ENCODE data around the gene DNASE2B. TPM values are rescaled to one million over a fixed set of nuclear protein-coding genes. Genes with fewer than 3 reads are reported as not detected.

The DNASE2B gene, protein sequence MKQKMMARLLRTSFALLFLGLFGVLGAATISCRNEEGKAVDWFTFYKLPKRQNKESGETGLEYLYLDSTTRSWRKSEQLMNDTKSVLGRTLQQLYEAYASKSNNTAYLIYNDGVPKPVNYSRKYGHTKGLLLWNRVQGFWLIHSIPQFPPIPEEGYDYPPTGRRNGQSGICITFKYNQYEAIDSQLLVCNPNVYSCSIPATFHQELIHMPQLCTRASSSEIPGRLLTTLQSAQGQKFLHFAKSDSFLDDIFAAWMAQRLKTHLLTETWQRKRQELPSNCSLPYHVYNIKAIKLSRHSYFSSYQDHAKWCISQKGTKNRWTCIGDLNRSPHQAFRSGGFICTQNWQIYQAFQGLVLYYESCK
- polyA plus RNA-seq (2013, experiment 1 of 2) = not detected
- not detected for polyA plus RNA-seq (2013, experiment 2 of 2)

DNA sequence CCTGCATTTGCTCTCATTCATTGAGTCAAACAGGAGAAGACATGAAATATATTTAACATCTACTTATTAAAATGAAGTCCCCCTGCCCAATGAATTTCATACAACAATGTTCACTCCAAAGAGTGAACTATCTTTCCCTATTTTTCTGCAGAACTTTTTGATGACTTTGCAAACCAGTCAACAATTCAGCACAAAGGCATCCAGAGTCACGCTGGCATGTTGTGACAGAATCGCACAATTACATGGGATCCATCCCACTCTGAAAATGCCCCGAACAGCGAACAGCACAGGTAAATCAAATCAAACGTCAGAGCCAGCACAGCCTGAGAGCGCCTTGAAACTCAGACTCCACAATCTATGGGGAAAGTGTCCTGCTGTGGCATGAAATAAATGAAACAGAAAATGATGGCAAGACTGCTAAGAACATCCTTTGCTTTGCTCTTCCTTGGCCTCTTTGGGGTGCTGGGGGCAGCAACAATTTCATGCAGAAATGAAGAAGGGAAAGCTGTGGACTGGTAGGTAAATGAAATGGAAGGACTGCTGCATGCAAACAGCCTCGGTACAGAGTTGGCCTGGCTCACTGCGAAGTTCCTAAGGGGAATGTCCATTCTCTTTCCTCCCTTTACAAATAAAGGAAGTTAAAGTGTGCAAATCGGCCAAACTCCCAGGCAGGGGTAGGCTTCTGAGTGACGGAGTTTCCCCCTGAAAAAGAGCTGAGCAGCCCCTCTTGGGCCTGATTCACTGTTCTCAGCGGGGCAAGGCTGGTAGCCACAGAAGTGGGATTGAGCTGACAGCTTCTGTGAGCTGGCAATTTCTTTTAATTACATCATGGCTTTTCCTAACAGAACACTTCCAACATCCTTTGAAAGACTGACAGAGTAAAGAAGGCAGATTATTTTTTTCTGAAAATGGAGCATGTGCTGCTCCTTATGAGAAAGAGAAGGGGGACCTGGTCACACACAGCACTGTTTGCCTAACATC lies at the start of gene DNASE2B:
Gene DNASE2B (plus strand): TSS at position 310 of the 981 bp plus-strand sequence. CDS start 81 bp downstream, at position 391.
- WGBS = 90% methylated on average over 11 of the region's 11 CpGs

DNA sequence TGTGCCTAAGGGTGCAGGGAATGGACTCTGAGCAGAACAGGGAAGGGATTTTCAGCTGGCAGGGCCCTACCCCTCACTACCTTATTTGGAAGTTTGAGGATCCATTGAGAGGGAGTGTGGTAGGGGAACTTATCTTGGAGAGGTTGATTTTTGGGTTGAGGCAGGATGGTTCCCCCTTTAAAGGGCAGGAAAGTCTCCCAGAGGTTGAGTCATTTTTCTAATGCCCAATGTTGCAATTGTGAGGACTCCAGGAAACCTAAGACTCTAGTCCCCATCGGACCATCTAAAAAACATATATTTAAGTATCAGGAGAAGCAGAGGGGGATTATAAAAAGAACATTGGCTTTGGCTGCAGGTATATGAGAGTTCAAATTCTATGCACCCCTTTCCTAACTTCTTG lies 49.5 kb upstream of the DNASE2B start:
- WGBS = no CpG with 5 or more reads among the region's 1 CpG
- H3K27ac ChIP-seq (ENCODE audit: low read depth, low read length) = no peak overlapping the region
- H3K4me1 ChIP-seq (ENCODE audit: insufficient read depth, low read length) = no peaks in the 10 kb centered on the region

More for the DNA sequence above, at the start of gene DNASE2B:
- no peaks in the 10 kb centered on the region; the same call in 1 of the 2 replicates for H3K4me1 ChIP-seq (ENCODE audit: insufficient read depth, low read length)
- H3K9ac ChIP-seq (ENCODE audit: low read depth, low read length) = no peak within 1 kb of the TSS
- no peak within 1 kb of the TSS for H3K27ac ChIP-seq (ENCODE audit: low read depth, low read length)
- H3K36me3 ChIP-seq (ENCODE audit: insufficient read depth, low read length) = no peaks in the 10 kb centered on the region
- H3K27me3 ChIP-seq (ENCODE audit: insufficient read depth, low read length) = no peaks in the 10 kb centered on the region
- H3K9me3 ChIP-seq (ENCODE audit: insufficient read depth, low read depth, low read length) = no peaks in the 10 kb centered on the region
- H3K4me3 ChIP-seq (ENCODE audit: low read length) = no peak within 1 kb of the TSS

DNA sequence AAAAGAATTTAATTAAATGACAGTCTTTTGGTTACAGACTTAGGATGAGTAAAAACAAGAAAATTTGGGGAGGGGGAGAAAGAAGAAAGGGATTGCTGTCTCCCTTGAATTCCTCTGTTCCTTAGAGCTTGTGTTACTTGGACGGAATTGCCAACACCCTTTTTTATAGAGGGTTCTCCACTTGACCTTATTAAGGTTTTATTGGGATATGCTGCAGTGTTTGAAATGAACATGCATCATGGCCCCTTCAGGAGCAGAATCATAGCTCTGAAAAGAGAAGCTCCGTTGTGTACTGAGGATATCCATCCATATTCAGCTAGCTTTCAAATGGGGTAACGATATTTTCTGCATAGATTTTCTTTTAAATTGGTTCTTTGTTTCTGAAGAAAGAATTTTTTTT lies 48.2 kb upstream of the DNASE2B start:
- no peaks in the 10 kb centered on the region for H3K27me3 ChIP-seq (ENCODE audit: insufficient read depth, low read length)
- H3K36me3 ChIP-seq (ENCODE audit: insufficient read depth, low read length) = no peaks in the 10 kb centered on the region
- H3K9ac ChIP-seq (ENCODE audit: low read depth, low read length) = no peak overlapping the region
- no peak overlapping the region for H3K4me3 ChIP-seq (ENCODE audit: low read length)
- H3K9me3 ChIP-seq (ENCODE audit: insufficient read depth, low read depth, low read length) = no peaks in the 10 kb centered on the region
- 94% methylated on average over 2 of the region's 3 CpGs for WGBS
- no peaks in the 10 kb centered on the region for H3K4me1 ChIP-seq (ENCODE audit: insufficient read depth, low read length)
- no peak overlapping the region for H3K27ac ChIP-seq (ENCODE audit: low read depth, low read length)

More for the DNA sequence above, 49.5 kb upstream of the DNASE2B start:
- Histone ChIP-seq H3K27me3 (ENCODE audit: insufficient read depth, low read length) (no peaks in the 10 kb centered on the region), H3K9me3 (ENCODE audit: insufficient read depth, low read depth, low read length) (no peaks in the 10 kb centered on the region), H3K9ac (ENCODE audit: low read depth, low read length) (no peak overlapping the region), H3K36me3 (ENCODE audit: insufficient read depth, low read length) (no peaks in the 10 kb centered on the region), H3K4me3 (ENCODE audit: low read length) (no peak overlapping the region)

DNA sequence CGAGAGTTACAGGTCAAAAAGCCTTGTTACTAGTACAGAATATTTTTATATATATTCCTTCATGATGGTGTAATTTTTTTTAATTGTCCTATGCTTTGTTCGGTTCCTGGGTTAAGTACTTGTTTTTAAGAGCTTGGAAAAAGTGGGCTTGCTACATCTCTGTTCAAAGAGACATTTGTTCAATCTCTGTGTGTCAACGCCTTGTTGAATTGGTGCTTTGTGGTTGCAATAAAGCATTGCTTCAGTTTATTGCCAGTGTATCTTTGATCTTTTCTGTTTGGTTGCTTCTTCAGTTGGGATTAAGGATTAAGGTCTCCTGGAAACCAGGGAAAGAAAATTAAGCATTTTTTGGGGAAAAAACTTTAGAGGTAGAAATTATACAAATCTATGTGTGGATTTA lies 47.7 kb upstream of the DNASE2B start:
- WGBS = 98% methylated on average over 2 of the region's 3 CpGs
- Histone ChIP-seq H3K9me3 (ENCODE audit: insufficient read depth, low read depth, low read length) (no peaks in the 10 kb centered on the region), H3K27ac (ENCODE audit: low read depth, low read length) (no peak overlapping the region), H3K9ac (ENCODE audit: low read depth, low read length) (no peak overlapping the region), H3K27me3 (ENCODE audit: insufficient read depth, low read length) (no peaks in the 10 kb centered on the region), H3K36me3 (ENCODE audit: insufficient read depth, low read length) (no peaks in the 10 kb centered on the region), H3K4me3 (ENCODE audit: low read length) (no peak overlapping the region), H3K4me1 (ENCODE audit: insufficient read depth, low read length) (no peaks in the 10 kb centered on the region)

DNA sequence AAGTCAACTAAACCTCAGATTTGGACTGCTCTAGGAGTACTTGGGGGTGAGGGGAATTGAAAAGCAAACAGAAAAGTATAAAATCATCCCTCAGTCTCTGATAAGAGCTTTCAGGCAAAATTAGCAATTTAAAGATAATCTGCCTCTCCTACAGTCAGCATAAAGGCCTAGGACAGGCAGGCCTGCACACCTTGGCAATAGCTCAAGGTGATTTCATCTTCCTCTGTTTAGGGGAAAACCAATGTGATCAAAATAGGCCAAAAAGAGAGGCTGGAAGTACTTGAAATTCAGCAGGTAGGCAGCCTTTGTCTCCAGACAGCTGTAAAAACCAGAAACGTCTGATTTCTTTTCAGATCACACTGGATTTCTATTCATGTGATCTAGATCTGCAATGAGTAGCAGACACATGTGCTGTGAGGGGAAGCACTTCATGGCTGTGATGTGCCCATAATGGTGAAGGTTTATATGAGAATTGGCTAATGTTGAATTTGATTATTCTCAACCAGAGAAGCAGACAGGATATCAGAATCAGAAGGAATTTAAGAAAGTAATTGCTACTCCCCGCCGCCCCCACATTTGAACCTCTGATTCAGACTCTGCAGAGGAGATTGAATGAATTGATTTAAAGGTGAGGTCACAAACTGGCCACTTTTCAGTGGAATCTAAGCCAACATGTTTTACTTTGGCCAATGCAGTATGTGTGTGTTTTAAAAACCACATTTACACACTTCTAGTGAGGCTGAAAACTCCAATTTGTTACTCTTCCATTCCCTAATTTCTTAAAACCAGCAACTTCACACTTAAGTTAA lies 45.8 kb upstream of the DNASE2B start:
- Histone ChIP-seq H3K9me3 (ENCODE audit: insufficient read depth, low read depth, low read length) (no peaks in the 10 kb centered on the region), H3K9ac (ENCODE audit: low read depth, low read length) (no peak overlapping the region), H3K36me3 (ENCODE audit: insufficient read depth, low read length) (no peaks in the 10 kb centered on the region), H3K4me3 (ENCODE audit: low read length) (no peak overlapping the region), H3K4me1 (ENCODE audit: insufficient read depth, low read length) (no peaks in the 10 kb centered on the region), H3K27ac (ENCODE audit: low read depth, low read length) (no peak overlapping the region), H3K27me3 (ENCODE audit: insufficient read depth, low read length) (no peaks in the 10 kb centered on the region)
- 94% methylated on average over 3 of the region's 3 CpGs for WGBS

DNA sequence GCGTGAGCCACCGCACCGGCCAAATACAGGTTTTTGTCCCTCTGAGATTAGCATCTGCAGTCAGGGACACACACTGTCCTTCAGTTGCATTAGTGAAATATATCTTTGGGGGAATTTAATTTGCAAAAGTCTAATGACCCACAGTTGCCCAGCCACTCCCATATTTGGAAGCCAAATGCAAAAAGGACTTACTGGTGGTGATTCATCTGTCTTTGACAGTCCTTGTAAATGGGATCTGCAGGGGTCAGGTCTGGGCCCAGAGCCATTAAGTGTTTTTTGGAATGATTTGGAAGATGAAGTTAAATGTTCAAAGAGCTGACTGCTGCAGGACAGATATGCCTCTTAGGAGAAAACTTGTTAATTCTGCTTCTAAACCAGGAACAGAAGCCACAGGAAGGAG lies 44.6 kb upstream of the DNASE2B start:
- 97% methylated on average over 3 of the region's 3 CpGs for WGBS
- no peaks in the 10 kb centered on the region for H3K27me3 ChIP-seq (ENCODE audit: insufficient read depth, low read length)
- H3K27ac ChIP-seq (ENCODE audit: low read depth, low read length) = no peak overlapping the region
- no peaks in the 10 kb centered on the region for H3K9me3 ChIP-seq (ENCODE audit: insufficient read depth, low read depth, low read length)
- no peak overlapping the region for H3K9ac ChIP-seq (ENCODE audit: low read depth, low read length)
- H3K4me3 ChIP-seq (ENCODE audit: low read length) = no peak overlapping the region
- no peaks in the 10 kb centered on the region for H3K36me3 ChIP-seq (ENCODE audit: insufficient read depth, low read length)
- H3K4me1 ChIP-seq (ENCODE audit: insufficient read depth, low read length) = no peaks in the 10 kb centered on the region

DNA sequence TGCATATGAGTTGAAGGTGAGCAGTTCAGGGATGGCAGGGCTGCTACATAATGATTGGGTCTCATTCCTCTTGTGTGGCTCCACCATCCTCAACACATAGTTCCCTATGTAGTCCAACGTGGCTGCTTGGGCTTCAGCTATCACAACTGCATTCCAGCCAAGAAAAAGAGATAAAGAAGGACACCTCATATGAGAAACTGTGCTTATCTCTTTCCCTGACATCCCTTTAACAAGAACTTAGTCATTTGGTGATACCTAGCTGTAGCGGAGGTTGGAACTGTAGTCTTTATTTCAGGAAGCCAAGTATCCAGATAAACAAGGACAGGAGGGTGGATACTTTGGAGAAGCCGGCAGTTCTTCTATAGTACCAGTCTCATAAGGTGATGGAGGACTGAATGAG lies 42.7 kb upstream of the DNASE2B start:
- Histone ChIP-seq H3K36me3 (ENCODE audit: insufficient read depth, low read length) (no peaks in the 10 kb centered on the region), H3K9me3 (ENCODE audit: insufficient read depth, low read depth, low read length) (no peaks in the 10 kb centered on the region), H3K27ac (ENCODE audit: low read depth, low read length) (no peak overlapping the region), H3K9ac (ENCODE audit: low read depth, low read length) (no peak overlapping the region), H3K4me3 (ENCODE audit: low read length) (no peak overlapping the region), H3K27me3 (ENCODE audit: insufficient read depth, low read length) (no peaks in the 10 kb centered on the region), H3K4me1 (ENCODE audit: insufficient read depth, low read length) (no peaks in the 10 kb centered on the region)
- WGBS = 90% methylated on average over 3 of the region's 3 CpGs

DNA sequence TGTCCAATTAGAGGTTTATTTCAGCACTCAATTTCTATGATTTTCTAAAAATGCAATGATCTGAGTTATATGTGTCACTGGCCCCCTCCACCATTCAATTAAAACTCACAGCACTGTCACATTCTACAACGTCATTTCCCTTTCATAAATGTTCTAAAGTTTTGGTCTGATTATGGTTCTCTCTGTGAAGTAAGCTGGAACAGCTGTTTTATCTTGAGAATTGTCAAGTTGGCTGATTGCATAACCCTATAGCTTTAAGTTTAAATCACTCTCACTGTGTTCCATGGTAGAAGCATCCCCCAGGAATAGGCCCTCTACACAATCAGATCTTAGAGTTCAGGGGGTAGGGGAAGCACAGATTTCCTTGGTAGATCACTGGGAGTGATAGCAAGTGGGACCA lies 41.4 kb upstream of the DNASE2B start:
- Histone ChIP-seq H3K9me3 (ENCODE audit: insufficient read depth, low read depth, low read length) (no peaks in the 10 kb centered on the region), H3K36me3 (ENCODE audit: insufficient read depth, low read length) (no peaks in the 10 kb centered on the region), H3K27ac (ENCODE audit: low read depth, low read length) (no peak overlapping the region), H3K27me3 (ENCODE audit: insufficient read depth, low read length) (no peaks in the 10 kb centered on the region), H3K4me3 (ENCODE audit: low read length) (no peak overlapping the region), H3K9ac (ENCODE audit: low read depth, low read length) (no peak overlapping the region), H3K4me1 (ENCODE audit: insufficient read depth, low read length) (no peaks in the 10 kb centered on the region)
- WGBS = no CpG with 5 or more reads among the region's 1 CpG

DNA sequence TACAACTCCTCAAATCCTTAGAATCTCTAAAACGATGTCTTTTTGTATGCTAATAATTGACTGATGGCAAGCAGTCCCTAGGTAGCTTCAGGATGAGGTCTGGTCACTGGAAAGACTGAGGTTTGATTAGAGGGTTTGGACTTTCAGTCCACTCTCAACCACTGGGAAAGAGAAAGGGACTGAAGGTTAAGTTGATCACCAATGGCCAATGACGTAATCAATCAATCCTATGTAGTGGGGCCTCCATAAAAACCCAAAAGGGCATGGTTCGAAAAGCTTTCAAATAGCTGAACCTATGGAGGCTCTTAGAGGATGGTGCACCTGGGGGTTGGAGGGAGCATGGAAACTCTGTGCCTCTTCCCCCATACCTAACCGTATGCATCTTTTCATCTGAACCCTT lies 39.6 kb upstream of the DNASE2B start:
- Histone ChIP-seq H3K4me1 (ENCODE audit: insufficient read depth, low read length) (no peaks in the 10 kb centered on the region), H3K27ac (ENCODE audit: low read depth, low read length) (no peak overlapping the region), H3K27me3 (ENCODE audit: insufficient read depth, low read length) (no peaks in the 10 kb centered on the region), H3K9ac (ENCODE audit: low read depth, low read length) (no peak overlapping the region), H3K9me3 (ENCODE audit: insufficient read depth, low read depth, low read length) (no peaks in the 10 kb centered on the region), H3K36me3 (ENCODE audit: insufficient read depth, low read length) (no peaks in the 10 kb centered on the region), H3K4me3 (ENCODE audit: low read length) (no peak overlapping the region)
- WGBS = 100% methylated on average over 2 of the region's 4 CpGs

DNA sequence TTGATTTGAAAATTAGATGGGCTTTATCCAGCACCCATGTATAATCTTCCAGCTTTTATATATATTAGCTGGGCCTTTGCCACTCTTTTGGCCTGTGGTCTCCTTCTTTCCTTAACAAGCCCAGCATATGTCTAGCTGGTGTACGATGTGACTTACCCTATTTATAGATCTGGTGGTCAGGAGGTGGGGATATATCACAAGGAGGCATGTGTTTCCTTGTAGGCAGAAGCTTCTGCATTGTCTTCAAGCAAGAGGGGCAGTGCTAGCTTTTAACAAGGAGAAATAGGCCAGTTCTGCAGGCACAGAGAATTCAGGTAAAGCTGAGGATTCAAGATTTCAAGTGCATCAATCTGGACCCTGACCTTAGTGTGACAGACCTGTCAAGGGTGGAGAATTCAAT lies 38.0 kb upstream of the DNASE2B start:
- no peak overlapping the region for H3K27ac ChIP-seq (ENCODE audit: low read depth, low read length)
- H3K4me3 ChIP-seq (ENCODE audit: low read length) = no peak overlapping the region
- no peaks in the 10 kb centered on the region for H3K27me3 ChIP-seq (ENCODE audit: insufficient read depth, low read length)
- no peaks in the 10 kb centered on the region for H3K4me1 ChIP-seq (ENCODE audit: insufficient read depth, low read length)
- WGBS = 92% methylated on average over 1 of the region's 1 CpG
- H3K36me3 ChIP-seq (ENCODE audit: insufficient read depth, low read length) = no peaks in the 10 kb centered on the region
- H3K9me3 ChIP-seq (ENCODE audit: insufficient read depth, low read depth, low read length) = no peaks in the 10 kb centered on the region
- H3K9ac ChIP-seq (ENCODE audit: low read depth, low read length) = no peak overlapping the region

Data from HUES64 (cell line).